DMS79 (cell line): ENCODE data around the gene MYBPH.

ENCODE experiments used
- DNase-seq: peaks from one replicate; lab custom pipeline; 2025; lab: John Stamatoyannopoulos, UW

Gene MYBPH

DNA sequence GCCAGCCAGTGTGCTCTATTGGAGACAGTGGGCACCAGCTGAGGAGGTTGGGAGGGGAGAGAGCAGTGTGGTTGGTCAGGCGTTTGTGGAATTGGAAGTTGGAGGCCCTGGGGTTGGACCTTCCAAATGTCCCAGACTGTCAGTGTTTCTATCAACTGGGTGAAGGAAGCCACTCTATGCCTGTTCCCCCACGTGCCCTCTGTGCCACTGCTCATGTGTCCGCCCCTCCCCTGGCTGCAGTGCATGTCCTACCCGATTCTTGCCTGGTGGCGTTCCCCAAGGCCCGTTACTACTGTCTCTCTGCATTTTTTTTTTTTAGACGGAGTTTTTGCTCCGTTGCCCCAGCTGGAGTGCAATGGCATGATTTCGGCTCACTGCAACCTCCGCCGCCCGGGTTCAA, 27.0 kb downstream of the MYBPH start:
- no peak for DNase-seq

DNA sequence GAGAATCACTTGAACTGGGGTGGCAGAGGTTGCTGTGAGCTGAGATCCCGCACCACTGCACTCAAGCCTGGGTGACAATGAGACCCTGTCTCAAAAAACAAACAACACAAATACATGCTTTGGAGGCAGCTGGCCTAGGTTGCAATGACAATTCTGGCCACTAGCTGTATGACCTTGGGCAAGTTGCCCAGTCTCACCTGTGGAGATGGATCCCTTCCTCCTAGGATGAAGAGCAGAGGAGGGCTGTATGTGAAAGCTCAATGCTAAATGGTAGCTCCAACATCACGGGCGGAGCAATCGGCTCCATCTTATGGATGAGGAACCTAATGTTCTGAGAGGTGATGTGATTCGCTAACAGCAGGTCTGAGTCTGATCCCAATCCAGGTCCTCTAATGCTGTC, 27.5 kb downstream of the MYBPH start:
- no peak for DNase-seq

DNA sequence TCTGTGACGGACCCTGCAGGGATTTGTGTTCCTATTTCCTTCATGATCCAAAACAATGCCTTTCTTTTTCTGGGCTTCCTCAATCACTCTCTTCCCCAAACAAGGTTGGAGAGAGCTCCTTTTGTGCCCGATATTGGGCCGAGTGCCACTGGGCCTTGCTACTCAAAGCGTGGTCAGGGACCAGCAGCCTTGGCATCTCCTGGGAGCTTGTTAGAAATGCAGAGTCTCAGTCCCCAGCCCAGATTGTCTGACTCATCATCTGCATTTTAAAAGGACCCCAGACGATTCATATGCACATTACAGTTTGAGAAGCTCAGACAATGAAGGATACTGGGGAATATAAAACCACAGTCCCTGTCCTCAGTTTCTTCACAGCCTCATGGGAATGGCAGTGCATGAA, 28.2 kb downstream of the MYBPH start:
- DNase-seq: no peak

DNA sequence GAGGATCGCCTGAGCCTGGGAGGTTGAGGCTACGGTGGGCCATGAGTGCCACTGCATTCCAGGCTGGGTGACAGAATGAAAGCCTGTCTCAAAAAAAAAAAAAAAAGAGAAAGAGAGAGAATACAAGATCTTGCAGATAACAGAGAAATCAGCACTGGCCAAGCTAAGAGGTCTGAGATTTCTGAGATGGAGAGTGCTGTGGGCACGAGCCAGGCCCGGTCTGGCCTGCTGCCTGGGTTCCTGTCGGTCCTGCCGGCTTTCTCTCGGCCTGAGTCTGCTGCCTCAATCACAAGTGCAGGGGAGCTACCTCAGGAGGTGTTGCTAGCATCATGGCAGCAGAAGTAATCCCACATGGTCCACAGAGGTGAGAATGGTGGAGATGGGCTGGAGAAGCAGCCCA, 29.1 kb downstream of the MYBPH start:
- DNase-seq: no peak

DNA sequence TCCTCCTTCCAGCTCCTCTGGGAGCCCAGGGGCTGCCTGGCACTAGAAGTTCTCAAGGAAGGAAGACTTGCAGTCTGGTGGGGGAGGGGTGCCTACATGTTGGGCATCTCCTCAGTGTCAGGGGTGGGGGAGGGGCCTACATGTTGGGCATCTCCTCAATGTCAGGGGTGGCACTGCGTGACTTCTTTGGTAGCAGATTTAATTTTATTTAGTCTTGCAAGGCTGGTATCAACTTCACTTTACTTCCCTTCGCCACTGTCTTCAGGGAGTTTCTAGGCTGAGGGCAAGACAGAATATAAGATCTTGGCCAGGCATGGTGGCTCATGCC, 29.6 kb downstream of the MYBPH start:
- DNase-seq: no peak

DNA sequence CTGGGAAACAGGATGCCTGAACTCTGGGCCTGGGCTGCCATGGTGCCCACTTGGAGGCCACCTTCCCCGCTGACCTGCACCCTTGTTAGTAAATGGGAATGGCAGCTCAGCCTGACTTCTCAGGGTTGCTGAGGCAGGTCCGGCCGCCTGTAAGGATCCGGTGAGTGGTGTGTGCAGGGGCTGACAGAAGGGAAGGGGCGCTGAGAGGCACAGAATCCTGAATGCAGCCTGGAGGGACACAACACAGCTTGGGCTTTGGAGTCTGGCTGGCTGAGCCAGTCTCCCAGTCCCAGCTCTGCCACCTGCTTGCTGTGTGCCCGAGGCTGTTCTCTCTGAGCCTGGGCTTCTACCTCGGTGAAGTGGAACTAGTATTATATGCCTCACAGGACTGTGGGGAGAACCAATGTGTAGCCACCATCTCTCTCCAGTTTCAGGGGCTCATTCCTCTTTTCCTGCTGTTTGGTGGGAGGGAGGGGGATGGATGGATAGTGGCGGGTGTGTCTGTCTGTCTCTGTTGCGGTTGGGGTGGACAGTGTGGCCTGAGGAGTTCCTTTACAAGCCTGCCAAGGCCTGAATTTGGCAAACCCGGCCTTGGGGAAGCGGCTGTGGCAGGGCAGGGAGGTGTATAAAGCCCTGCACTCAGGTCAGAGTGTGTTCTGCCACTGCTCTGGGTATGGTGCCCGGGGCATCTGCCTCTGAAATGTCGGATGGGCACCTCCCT, 30.1 kb downstream of the MYBPH start:
- DNase-seq: no peak

DNA sequence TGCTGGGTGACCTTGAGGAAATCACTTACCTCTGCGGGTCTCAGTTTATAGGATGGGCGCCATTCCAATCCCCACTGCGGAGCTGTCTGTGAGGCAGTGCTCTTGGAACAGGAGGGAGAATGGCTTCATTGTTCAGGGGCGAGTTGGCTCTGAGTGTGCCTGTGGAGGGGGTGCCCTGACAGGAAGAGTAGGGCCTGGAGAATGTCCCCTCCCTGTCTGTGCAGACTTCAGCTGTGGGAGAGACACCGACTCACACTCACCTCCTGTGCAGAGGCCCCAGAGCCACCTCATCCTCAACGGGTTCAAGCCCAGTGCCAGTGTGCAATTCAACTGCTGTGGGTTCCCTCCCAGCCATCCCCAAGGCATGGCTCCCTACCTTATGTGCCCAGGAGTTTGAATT, 31.0 kb downstream of the MYBPH start:
- no peak for DNase-seq

DNA sequence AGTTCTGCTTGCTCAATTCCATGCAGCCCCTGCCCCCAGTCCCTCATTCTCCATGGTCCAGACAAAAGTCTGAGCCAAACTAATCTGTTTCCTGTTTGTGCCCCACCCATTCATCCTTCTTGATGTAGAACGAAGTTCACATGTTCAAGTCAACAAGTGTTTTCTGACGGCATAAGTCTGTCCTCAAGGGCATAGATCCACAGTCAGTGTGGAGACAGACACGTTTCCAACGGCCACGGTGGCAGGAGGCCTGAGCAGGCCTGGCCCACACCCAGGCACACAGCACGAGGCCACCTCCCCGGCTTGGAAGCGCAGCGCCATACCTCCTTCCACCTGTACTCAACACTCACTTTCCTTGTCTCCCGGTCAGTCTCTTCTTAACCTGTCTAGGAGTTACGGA, 32.0 kb downstream of the MYBPH start:
- DNase-seq: no peak

DNA sequence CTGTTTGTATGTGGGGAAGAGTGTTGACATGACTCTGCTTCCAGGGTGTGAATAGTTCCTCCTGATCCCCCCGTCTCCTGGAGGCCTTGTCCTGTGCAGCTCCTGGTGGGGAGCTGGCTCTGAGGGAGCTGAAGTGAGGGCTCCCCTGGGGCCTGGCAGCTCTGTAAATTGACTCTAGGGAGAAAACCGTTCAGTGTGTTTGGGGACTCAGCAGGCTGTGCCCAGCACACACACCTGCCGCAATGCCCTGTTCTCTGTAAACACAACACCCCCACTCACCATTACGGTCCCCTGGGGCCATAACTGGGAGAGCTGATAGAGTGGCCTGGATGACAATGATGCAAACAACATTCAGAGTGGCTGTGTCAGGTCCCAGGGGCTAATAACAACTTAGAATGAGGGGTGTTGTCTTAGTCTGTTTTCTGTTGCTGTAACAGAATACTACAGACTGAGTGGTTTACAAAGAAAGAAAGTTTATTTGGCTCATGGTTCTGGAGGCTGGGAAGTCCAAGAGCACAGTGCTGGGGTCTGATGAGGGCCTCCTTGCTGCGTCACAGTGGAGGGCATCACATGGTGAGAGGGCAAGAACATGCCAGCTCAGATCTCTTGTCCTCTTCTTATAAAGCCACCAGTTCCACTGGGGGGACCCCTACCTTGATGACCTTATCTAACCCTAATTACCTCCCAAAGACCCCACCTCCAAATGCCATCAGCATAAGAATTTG, 32.8 kb downstream of the MYBPH start:
- DNase-seq: no peak

DNA sequence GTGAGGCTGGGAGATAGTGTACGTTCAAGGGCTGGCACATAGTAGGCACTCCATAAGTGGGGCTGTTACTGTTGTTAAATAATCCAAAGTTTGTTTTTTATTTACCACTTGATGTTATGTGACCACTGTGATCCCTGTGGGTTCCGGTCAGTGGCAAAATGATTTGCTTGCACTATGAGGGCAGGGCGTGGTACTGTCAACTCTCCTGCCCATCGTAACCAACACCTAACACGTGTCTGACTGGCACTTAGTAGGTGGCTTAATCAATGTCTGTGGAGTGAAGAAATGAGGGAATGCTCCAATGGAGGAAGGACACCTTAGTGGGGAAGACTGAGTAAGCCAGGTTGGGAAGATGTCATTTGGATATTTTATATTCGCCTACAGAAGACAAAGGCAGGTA, 33.5 kb downstream of the MYBPH start:
- no peak for DNase-seq

DNA sequence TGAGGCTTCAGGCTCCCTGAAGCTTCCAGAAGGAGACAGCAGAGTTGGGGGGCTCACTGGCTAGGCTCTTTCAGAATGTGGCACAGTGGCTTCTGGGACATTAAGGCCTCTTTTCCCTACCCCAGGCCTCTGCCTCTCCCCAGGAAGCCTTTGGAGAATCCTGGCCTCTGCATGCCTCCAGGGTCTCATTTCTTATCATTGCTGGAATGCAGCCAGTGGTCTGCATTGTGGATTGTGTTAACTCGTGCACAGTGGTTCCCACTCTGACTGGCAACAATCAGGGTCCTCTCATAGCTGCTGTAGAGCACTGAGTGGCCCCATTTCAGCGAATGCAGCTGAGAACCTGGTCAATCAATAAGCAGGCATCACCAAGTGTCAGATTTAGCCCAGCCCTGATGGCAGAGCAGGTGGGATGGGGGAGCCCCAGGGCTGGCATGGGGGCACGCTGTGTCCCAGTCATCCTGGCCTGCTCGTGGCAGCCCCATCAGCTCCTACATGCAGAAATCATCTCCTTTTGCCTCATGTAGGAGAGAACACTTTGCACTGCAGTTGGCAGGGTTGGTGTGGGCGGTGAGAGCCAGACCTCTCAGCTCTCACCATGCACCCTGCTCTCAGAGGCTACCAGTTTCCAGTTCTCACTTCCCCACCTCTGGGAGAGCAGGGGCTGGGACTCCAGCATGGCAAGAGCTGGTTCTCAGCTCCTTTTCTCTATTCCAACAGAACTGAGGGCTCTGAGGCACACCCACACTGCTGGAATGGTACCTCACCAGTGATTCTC, 34.7 kb downstream of the MYBPH start:
- DNase-seq: no peak

DNA sequence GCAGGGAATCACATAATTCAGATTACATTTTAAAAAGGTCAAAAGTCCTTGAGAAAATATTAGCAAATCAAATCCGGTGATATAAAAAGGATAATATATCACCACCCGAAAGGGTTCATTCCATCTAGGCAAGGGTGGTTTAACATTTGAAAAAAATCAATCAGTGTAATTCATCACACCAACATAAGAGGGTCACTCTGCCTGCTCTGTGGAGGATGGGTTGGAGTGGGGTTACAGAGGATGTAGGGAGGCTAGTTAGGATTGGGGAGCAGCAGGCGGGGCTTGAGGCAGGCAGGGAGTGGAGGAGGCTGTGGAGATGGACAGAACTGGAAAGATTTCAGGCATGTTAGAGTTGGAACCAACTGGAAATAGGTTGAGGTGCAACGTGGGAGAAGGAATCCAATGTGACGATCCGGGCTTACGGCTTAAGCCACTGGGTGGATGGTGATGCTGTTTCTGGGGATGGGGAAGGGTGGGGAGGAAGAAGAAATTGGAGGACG, 35.6 kb downstream of the MYBPH start:
- DNase-seq: no peak

DNA sequence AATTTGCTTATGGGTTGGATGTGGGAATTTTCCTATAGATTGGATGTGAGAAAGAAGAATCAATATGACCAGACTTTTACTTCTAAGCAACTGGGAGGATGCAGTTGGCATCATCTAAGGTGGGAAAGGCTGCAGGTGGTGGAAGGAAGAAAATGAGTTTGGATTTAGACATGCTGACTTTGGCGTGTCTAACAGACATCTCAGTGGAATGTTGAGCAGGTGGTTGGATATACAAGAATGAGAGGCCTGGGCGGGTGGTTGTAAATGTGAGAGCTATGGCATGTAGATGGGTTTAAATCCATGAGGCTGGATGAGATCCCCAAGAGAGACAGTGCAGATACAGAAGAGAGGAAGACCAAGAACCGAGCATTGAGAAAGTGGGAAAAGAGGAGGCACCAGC, 37.6 kb downstream of the MYBPH start:
- DNase-seq: no peak

DNA sequence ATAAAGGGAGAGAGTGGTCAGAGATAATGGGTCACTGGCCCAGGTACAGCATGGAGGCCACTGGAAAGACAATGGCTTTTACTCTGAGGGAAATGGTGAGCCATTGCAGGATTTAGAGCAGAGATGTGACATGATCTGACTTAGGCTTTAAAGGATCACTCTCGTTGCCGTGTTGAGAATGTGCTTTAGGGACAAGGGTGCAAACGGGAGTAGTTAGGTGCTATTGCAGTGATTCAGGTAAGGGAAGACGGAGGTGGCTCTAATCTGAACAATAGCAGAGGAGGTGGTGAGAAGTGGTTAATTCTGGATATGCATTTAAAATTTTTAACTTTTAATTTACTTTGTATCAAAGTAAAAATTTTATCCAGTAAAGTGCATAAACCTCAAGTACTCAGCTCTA, 38.3 kb downstream of the MYBPH start:
- no peak for DNase-seq

DNA sequence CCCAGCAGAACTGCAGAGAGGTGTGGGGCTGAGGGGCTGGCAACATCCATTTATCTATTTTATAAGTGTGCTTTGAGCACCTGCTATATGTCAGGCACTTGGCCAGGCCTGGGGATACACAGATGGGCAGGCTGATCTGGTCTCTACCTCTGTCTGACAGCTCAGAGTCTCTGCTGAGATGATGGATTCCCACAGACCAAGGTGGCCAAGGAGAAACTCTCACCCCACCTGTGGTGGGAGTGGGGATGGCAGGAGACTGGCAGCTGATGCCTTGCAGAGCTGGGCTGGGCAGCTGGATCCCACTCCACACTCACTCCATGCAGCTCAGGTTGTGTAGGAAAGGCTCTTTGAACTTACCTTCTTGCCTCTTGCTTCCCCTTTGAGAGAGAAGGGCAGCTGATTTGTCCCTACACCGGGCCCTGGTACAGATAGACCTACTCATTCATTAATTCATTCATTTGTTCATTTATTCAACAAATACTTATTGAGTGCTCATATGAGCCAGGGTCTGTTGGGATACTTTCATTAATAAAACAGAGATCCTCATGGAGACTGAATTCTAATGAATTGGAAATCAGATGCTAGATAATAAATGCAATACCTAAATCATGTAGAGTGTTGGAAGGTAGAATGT, 39.1 kb downstream of the MYBPH start:
- no peak for DNase-seq

DNA sequence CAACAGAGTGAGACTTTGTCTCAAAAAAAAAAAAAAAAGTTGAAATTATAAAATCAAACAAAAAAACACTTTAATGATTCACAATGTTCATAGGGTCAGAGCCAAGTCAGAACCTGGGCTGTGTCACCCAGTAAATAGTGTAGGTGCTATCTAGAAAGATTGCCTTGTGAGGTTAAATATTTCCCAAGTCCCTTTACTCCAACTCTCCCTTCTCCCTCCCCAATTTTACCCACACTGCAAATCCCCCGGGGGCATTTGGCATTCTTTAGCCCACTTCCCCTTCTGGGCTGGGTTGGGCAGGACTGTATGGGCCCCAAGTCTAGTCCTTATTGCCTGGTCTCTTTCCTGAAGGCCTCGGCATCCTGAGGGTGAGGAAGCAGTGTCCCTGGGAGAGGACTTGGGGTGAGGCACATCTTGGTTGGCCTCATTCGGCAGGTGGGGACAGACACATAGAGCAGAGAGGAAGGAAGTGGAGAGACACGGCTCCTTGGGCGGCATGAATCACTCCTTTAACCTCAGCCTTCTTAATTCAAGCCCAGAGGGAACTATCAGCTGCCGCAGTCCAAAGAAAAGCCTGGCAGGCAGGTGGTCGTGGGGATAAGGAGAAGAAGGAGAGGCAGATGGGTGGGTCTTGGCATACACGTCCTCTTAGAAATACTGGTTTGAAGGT, 39.9 kb downstream of the MYBPH start:
- no peak for DNase-seq

DNA sequence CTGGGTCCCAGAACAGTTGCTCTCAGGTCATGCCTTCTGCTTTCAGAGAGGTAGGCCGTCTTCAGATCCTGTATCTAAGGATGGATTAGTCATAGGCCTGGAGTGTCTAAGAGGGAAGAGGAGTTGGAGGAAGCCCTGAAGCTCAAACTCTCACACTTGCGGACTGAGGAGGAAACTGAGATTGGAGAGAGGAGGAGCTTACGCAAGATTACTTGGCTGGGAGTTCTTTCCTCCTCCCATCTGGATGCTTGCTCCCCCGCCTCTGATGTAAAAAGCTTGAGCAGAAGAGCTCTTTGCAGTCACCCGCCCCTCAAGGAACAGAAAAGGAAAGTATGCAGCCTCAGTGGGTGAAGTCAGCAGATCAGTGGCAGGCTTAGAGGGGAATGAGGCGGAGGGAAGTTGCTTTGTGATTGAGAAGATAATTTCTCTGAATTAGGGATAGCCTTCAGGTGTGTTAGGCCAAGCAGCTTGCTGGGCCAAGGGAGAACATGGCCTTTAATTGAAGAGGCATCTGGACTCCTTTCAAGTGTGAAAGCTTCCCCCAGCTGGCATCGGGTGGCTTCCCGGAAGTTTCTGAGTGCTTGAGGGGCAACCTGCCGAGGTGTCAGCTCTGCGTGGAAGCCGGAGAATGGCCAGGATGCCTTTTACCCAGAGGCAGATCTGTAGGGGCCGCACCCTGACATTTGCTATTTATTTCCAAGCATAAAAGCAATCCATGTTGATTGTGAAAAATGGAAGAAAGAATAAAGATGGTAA, 41.5 kb downstream of the MYBPH start:
- DNase-seq: no peak

DNA sequence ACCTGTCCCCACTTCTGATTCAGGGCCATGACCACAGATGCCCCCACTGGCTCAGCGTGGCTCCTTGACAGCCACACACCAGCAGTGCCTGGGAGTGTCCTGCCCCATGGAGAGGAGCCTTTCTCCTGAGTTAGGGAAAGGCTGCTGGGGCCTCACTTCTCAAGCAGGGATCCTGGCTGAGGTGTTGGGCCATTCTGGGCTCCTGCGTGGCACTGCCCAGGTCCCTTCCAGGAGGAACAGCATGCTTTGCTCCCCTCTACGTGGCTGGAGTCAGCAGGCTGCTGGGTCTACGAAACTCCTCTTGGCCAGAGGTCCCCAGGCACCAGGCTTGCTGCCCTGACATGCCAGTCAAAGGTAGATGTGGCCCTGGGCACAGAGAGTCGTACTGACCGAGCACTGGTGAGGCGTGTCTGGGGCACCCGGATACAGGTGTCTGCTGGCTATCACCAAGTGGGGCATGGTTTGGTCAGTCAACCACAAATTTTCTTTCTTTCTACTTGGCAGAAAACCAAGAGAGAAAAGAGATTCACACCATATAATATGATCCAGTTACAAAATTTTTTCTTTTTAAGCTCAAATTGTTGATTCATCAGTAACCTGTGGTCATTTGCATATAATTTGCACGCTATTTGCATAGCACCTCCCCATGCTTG, 44.0 kb downstream of the MYBPH start:
- no peak for DNase-seq

DNA sequence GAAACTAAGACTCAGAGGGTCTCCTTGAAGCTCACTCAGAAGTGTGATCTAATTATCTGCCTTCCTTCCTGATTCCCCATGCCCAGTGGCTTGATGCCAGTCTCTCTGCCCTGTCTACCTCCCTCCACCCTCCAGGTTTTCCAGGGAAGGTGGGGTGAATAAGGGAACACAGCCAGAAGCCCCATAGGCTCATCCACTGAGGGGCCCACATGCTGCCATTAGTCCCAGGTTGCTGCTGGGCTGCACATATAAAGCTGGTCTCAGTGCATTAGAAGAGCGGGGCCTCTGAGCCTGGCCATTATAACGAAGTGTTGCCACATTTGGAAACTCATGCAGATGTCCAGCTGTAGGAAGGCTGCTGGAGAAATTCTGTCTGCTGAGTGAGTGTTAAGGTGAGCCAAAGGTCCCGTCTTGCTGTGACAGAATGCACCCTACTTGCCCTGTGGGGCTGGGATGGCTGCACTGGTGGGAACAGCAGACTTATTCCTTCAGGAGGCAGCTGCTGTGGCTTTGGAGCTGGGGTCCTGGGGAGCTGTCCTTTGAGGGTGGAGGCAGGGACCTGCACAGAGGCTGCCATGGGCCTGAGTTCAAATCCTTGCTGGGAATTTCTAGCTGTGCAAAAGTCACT, 45.2 kb downstream of the MYBPH start:
- no peak for DNase-seq

DNA sequence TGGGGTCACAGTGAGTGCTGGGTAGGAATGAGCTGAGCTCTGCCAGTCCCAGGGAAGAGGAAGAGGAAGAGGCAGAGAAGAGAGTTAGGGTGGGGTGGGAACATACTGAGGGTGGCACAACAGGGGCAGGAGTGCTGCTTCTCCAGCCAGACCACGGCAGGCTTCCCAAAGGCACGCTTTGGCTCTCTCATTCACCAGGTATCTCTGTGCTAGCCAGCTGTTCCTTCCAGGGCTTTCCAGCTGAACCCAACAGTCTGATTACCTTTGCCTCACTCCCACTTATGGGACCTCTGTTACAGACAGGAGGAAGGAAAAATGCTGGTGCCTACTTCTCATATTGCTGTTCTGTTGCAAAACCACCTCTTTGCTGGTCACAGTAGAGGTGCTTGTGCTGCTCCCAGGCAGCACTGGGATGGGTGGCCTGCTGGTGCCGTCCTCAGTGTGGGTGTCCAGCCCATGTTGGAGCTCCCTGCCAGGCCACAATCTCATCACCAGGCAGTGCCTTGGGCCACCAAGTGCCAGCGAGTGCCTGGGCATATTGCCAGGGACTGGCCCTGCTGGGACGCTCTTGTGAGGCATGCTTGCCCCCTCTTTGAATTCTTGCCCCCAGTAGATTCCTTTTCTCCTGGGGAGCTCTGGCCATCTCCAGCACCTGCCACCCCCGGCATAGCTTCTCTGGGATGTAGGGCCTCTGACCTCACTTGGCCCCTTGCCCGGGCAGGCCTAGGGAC, 46.0 kb downstream of the MYBPH start:
- no peak for DNase-seq
